ENCODE measurements around the gene CRYGS.

- TF ChIP-seq CTCF (IDR thresholded peaks at IDR 0.05) (no peak), POLR2A (IDR thresholded peaks at IDR 0.05) (no peak)
Observed at GRCh38 chr3:186577521-186577920, 33.3 kb upstream of the CRYGS start.
